HG03575 (cell line): ENCODE results near the gene CDH23.

Experiments
- ATAC-seq: cut with Tn5 transposase; IDR thresholded peaks from one replicate; pipeline ENCODE4 v1.9.1; 2021; ENCODE audit not compliant: unreplicated experiment, insufficient number of reproducible peaks, low FRiP score; ENCODE audit errors: extremely low read depth

The CDH23 gene

DNA sequence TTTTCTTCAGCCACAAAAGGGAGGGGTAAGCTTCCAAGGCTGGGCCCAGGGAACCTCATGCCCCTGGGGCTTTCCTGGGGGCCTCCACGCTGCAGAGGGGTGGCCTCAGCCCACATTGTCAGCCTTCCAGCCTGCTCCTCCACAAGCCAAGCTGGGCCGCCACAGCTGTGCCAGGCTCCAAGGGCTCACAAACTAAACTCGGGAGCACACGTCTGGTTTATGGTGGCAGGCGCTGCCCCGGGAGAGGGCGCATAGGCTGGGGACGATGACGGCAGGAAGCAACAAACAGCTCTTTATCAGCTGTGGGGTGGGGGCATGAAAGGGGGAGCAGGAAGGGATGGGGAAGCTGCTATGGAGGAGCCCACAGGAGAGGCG is 6.3 kb upstream of the CDH23 start:
- ATAC-seq = no peak

DNA sequence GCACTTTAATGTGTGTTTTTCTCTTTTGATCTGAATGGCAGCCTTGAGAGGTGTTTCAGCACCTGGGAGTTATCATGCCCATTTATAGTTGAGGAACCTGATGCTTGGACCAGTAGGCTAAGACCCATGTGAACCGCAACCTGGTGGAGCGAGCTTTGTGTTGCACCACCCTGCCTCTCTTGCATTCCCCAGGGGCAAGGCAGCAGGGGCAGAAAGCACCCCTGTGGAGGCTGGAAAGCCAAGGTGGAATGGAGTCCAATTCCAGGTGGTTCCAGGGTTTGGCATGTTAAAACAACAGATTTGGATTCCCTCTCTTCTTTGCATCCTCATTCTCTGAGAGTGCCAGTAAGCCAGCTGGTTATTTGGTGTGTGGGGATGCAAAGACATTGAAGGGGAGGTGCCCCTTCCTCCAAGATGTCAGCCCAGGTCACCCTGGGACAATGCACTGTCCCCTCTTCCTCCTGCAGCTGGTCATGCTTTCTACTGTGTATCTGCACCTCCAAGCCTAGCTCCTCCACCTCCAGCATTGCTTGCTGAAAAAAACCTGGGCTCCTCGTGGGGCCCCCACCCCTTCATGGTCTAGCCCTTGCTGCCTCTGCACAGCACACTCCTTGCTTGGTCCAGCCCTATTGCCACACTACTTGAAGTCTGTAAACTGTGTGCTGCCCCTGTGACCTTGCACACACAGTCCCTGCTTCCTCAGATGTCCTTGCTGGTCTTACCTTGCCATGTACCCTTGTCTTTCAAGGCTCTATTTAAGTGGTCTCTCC is 5.6 kb upstream of the CDH23 start:
- ATAC-seq = no peak

GRCh38 chr10:71391701-71392100 is 5.0 kb upstream of the CDH23 start:
- no peak for ATAC-seq

DNA sequence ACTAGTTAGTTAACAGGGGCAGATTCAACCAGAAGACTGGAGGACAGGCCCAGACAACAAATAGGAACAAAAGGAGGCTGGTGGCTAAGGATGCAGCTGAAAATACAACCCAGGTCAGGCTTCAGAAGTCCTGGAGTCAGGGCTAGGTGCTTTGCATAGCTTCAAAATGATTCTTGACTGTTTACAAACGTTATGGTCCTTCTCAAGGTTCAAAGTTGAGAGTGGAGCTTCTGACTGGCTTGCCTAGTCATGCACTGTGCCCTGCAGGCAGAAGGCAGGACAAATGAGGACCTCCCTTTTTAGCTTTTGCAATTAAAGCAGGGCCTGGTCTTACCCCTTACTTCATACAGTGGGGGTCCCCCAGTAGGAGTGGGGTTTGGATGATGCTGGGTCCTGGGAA is 4.4 kb upstream of the CDH23 start:
- ATAC-seq = no peak

- ATAC-seq = no peak
Measured at GRCh38 chr10:71392791-71393781, 3.6 kb upstream of the CDH23 start.

DNA sequence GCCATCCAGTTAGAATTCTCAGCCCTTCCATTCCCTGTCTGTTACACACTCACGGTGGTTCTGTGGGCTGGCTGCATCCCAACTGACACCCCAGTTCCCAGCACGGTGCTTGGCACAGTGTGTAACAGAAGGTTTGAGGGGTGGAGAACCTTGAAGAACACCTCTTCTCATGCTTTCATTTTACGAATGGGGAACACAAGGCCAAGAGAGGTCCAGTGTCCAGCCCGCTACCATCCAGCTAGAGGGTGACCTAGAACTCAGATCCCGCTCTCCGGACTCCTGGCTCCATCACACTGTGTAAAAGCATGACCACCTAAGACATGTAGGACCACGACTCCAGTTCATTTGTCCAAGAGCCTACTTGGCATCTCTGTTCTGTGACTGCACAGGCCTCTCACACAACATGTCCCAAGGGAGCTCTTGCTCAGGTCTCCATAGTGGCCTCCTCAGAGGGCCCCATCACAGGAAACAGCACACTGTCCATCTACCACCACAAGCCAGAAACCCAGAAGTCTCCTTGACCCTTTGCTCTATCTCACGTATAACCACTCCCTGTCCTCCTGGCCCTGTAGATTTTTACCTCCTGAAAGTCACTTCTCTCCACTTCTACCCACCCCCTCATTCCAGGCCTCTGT is 2.8 kb upstream of the CDH23 start:
- ATAC-seq = no peak

- ATAC-seq = no peak
Measured at GRCh38 chr10:71394926-71395562, 1.7 kb upstream of the CDH23 start.

GRCh38 chr10:71395621-71396020 is 1.1 kb upstream of the CDH23 start:
- ATAC-seq = no peak

GRCh38 chr10:71396084-71396710 is 523 bp upstream of the CDH23 start:
- no peak for ATAC-seq

DNA sequence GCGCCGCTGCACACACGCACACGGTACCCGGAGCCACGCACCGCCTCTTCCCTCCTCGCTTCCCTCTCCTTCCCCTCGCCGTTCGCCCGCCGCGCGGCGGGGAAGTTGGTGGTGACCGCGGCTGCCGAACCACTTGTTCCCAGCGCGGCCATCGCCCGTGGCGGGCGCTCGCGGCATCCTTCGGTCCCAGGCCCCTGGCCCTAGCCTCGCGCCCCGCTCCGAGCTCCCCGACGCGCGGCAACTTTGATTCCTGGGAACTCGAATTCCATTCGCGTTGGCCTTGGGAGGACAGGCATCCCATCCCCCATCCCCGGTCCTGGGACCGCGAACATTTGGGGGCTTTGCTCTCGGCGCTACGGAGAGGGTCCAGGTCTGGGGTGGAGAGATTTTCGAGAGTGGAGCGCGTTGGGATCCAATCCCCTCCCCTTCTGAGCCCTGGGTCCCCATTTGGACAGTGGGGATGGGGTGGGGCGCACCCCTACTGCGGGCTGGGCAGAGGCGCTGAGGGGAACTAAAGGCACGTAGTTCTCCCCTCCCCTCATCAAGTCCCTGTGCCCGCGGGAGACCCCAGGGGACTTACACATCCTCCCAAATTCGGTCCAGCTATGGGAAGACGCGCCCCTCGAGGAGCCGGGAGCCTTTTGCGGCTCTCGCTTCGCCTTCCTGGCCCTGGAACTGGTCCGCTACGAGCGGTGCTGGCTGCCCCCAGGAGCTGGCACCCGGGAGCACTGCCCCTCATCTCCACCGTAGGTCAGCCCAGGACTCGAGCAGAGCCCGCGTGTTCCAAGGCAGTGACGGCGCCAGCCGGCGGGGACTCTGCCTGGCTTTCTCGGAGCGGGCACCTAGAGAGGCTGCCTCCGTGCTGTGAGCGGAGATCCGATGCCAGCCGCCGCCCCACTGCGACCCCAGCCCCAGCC is 834 bp downstream of the CDH23 start:
- ATAC-seq = no peak

DNA sequence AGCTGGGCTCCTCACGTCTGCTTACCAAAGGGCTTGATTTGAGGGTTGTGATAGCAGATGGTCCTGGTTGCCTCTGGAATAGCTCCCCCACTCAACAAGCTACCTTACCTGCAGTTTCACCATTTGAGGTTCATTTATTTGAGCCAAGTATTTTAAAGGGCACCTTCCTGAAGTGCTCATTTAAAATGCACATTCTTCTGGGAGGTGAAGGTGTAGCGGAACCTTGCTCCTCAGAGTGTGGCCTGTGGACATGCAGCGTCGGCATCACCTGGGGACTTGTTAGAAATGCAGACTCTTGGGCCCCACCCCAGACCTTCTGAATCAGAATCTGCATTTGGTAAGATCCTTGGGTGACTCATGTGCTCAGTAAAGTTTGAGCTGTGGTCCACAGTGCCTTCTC is 2.3 kb downstream of the CDH23 start:
- ATAC-seq = no peak

DNA sequence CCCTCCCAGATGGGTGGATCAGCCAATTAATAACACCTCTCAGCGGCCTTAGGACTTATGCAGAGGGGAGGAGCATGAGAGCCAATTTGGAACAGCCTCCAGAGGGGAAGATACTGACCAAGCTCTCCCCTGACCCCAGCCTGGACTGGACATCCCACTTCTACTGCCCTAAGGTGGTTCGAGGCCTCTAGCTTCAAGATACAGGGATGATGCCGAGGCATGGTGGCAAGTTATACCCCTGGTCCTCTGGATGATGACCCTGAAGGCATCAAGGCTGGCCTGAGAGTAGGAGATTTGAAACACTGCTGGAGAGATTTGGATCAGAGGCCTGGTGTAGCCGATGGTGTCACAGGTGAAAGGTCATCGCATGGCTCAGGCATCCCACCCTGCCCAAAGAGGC is 3.2 kb downstream of the CDH23 start:
- no peak for ATAC-seq

- ATAC-seq = no peak
Measured at GRCh38 chr10:71401056-71401455, 4.3 kb downstream of the CDH23 start.

DNA sequence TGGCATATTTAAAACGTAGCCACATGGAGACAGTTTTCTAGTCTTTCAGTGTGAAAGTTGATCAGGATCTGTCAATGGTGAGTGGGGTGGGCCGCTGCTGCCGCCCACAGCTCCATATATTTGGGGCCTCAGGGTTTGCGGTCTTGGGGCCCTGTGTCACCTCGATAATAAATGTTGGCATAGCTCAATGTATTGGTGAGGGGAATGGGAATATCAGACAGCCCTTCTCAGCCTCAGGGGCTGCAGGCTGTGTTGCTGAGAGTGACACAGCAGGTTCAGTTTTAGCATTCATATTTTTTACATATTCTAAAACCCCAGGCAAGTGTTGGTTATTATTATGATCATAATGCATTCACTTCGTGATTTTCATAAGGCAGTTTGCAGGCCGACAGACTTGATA is 5.3 kb downstream of the CDH23 start:
- no peak for ATAC-seq

DNA sequence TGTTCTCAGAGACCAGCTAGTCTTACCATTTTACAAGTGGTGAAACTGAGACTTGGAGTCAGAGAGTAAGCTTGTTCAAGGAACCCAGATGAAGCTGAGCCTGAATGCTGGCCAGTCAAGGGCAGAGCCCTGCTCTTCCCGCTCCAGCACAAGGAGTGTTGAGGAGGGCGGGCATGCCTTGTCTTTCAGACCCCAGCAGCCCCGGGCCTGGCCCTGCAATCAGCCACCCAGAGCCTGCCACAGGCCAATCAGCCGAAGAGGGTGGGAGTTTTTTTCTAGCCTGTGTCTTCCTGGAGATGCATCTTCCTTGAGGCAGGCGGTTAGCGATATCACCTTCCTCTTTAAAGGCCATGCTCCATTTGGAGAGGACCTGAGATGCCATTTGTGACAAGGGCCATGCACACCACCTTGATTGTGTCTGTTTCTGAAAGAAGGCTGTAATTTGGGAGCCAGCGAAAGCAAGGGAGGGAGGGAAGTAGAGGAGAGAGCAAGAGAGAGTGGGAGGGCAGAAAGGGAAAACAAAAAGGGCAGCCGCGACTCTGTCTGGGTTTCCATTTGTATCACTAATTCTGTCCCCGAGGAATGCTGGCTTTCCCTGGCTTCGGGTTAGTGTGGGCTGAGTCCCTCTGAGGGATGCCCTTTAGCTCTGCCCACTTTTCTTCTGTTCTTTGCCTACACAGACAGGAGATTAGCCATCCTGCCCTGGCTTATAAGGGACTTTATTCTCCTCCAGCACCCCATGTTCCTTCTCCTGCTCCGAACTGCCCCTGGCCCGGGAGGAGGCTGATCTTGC is 8.0 kb downstream of the CDH23 start:
- ATAC-seq = no peak

DNA sequence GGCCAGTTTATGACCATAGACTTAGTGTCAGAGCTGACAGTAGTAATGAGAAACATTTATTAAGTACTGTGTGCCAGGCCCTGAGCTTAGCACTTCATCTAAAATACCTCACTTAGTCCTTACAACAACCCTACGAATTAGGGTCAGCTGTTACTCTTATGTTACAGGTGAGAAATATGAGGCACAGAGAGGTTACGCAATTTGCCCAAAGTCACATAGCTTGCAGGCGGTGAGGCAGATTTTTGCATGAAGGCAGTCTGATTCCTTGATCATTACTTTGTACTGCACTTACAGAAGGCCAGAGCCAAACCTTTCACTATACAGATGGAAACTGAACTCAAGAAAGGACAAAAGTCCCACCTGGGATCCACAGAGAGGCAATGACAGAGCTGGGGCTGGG is 10.2 kb downstream of the CDH23 start:
- no peak for ATAC-seq
